Measurements from ENCODE around the gene SLC10A3.

DNA sequence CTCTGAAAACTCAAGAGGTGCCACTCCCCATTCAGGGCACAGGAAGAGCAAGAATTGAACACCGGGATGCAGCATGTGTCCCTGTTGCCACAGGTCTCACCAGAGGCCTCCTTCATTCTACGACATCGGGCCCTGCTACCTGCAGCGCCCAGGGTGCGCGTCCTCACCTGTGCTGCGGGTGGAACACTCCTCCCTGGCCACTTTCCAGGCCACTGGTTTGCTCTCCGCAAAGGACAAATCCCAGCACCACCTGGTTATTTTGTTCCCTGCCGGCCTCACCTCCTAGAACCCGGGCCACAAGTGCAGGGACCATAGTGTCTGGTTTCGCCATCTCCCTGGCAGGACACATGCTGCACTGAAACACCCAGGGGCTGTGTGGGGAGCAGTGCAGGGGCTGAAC lies 39.9 kb upstream of the SLC10A3 start:
- TF ChIP-seq, protein P1, sequence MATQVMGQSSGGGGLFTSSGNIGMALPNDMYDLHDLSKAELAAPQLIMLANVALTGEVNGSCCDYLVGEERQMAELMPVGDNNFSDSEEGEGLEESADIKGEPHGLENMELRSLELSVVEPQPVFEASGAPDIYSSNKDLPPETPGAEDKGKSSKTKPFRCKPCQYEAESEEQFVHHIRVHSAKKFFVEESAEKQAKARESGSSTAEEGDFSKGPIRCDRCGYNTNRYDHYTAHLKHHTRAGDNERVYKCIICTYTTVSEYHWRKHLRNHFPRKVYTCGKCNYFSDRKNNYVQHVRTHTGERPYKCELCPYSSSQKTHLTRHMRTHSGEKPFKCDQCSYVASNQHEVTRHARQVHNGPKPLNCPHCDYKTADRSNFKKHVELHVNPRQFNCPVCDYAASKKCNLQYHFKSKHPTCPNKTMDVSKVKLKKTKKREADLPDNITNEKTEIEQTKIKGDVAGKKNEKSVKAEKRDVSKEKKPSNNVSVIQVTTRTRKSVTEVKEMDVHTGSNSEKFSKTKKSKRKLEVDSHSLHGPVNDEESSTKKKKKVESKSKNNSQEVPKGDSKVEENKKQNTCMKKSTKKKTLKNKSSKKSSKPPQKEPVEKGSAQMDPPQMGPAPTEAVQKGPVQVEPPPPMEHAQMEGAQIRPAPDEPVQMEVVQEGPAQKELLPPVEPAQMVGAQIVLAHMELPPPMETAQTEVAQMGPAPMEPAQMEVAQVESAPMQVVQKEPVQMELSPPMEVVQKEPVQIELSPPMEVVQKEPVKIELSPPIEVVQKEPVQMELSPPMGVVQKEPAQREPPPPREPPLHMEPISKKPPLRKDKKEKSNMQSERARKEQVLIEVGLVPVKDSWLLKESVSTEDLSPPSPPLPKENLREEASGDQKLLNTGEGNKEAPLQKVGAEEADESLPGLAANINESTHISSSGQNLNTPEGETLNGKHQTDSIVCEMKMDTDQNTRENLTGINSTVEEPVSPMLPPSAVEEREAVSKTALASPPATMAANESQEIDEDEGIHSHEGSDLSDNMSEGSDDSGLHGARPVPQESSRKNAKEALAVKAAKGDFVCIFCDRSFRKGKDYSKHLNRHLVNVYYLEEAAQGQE (IDR thresholded peaks at IDR 0.05; ENCODE audit: insufficient read depth in 1 of 2, low read depth in 2 of 2, low read length in 2 of 2), result no peak
- no peak for TF ChIP-seq SIN3A (IDR thresholded peaks at IDR 0.05; ENCODE audit: borderline replicate concordance, insufficient read depth, low read length)
- no peak for TF ChIP-seq POLR2AphosphoS5 (IDR thresholded peaks at IDR 0.05; ENCODE audit: low read depth, low read length)

Measured in PFSK-1 (cell line).